Measurements from ENCODE around the gene NR1H4.

NR1H4 gene

GRCh38 chr12:100564090-100564489 lies 90.4 kb downstream of the NR1H4 start:
- Histone ChIP-seq H3F3A (ENCODE audit: insufficient read depth, low read length) (no peaks in the 10 kb centered on the region), H2AFZ (ENCODE audit: low read length) (no peak overlapping the region), H3K4me1 (ENCODE audit: insufficient read depth, low read length, severe bottlenecking) (no peaks in the 10 kb centered on the region), H3K27ac (ENCODE audit: low read depth, low read length, poor library complexity, severe bottlenecking) (no peak overlapping the region), H3K4me2 (ENCODE audit: low read length) (no peak overlapping the region), H3K9me3 (ENCODE audit: low read length) (no peaks in the 10 kb centered on the region), H3K4me3 (ENCODE audit: low read depth, low read length, poor library complexity, severe bottlenecking) (no peak overlapping the region), H3K9ac (ENCODE audit: low read length) (no peak overlapping the region), H3K36me3 (ENCODE audit: insufficient read depth, low read length) (no peaks in the 10 kb centered on the region), H3K27me3 (ENCODE audit: insufficient read depth, low read length) (no peaks in the 10 kb centered on the region), H3K79me2 (ENCODE audit: insufficient read depth, low read length) (no peaks in the 10 kb centered on the region), H4K20me1 (ENCODE audit: insufficient read depth, low read length) (no peaks in the 10 kb centered on the region), H3K9me2 (ENCODE audit: low read depth, low read length) (no peaks in the 10 kb centered on the region)
- TF ChIP-seq EZH2 (IDR thresholded peaks at IDR 0.05; ENCODE audit: borderline replicate concordance, low read length) (no peak), CTCF (IDR thresholded peaks at IDR 0.05; ENCODE audit: low read length) (no peak)

- H3K36me3 ChIP-seq (ENCODE audit: insufficient read depth, low read length), result no peaks in the 10 kb centered on the region
- no peak overlapping the region for H2AFZ ChIP-seq (ENCODE audit: low read length)
- H3K9ac ChIP-seq (ENCODE audit: low read length), result no peak overlapping the region
- H3K9me3 ChIP-seq (ENCODE audit: low read length), result no peaks in the 10 kb centered on the region
- H3K27me3 ChIP-seq (ENCODE audit: insufficient read depth, low read length), result no peaks in the 10 kb centered on the region
- TF ChIP-seq EZH2 (IDR thresholded peaks at IDR 0.05; ENCODE audit: borderline replicate concordance, low read length) (no peak), CTCF (IDR thresholded peaks at IDR 0.05; ENCODE audit: low read length) (no peak)
- no peaks in the 10 kb centered on the region for H4K20me1 ChIP-seq (ENCODE audit: insufficient read depth, low read length)
- H3K4me1 ChIP-seq (ENCODE audit: insufficient read depth, low read length, severe bottlenecking), result no peaks in the 10 kb centered on the region
- H3K27ac ChIP-seq (ENCODE audit: low read depth, low read length, poor library complexity, severe bottlenecking), result no peak overlapping the region
- H3K4me2 ChIP-seq (ENCODE audit: low read length), result no peak overlapping the region
- no peak overlapping the region for H3K4me3 ChIP-seq (ENCODE audit: low read depth, low read length, poor library complexity, severe bottlenecking)
- no peaks in the 10 kb centered on the region for H3K79me2 ChIP-seq (ENCODE audit: insufficient read depth, low read length)
- no peaks in the 10 kb centered on the region for H3K9me2 ChIP-seq (ENCODE audit: low read depth, low read length)
- no peaks in the 10 kb centered on the region for H3F3A ChIP-seq (ENCODE audit: insufficient read depth, low read length)
These were observed 91.3 kb downstream of the NR1H4 start for GRCh38 chr12:100564905-100565467.

- H3K27ac ChIP-seq (ENCODE audit: low read depth, low read length, poor library complexity, severe bottlenecking), result no peak overlapping the region
- H3K4me3 ChIP-seq (ENCODE audit: low read depth, low read length, poor library complexity, severe bottlenecking), result no peak overlapping the region
- H3K27me3 ChIP-seq (ENCODE audit: insufficient read depth, low read length), result no peaks in the 10 kb centered on the region
- no peak overlapping the region for H3K9ac ChIP-seq (ENCODE audit: low read length)
- H3K36me3 ChIP-seq (ENCODE audit: insufficient read depth, low read length), result no peaks in the 10 kb centered on the region
- no peaks in the 10 kb centered on the region for H3K9me3 ChIP-seq (ENCODE audit: low read length)
- H4K20me1 ChIP-seq (ENCODE audit: insufficient read depth, low read length), result no peaks in the 10 kb centered on the region
- TF ChIP-seq CTCF (IDR thresholded peaks at IDR 0.05; ENCODE audit: low read length) (no peak), EZH2 (IDR thresholded peaks at IDR 0.05; ENCODE audit: borderline replicate concordance, low read length) (no peak)
- H3K4me1 ChIP-seq (ENCODE audit: insufficient read depth, low read length, severe bottlenecking), result no peaks in the 10 kb centered on the region
- no peaks in the 10 kb centered on the region for H3K9me2 ChIP-seq (ENCODE audit: low read depth, low read length)
- H3K4me2 ChIP-seq (ENCODE audit: low read length), result no peak overlapping the region
- H3F3A ChIP-seq (ENCODE audit: insufficient read depth, low read length), result no peaks in the 10 kb centered on the region
- no peaks in the 10 kb centered on the region for H3K79me2 ChIP-seq (ENCODE audit: insufficient read depth, low read length)
- H2AFZ ChIP-seq (ENCODE audit: low read length), result no peak overlapping the region
These were observed 92.4 kb downstream of the NR1H4 start for GRCh38 chr12:100565987-100566545.
